Stimulated activated CD8-positive, alpha-beta memory T cell treated with anti-CD3 and anti-CD28 coated beads, Interleukin-7, amount 100 ng/mL, for 1 hour (primary cell): ENCODE results near the gene GCNT2.
"Not testable (repeated sequence)": the region's sequence is repeated elsewhere in the genome, so short reads cannot be mapped to it uniquely, and the experiment has no call there.

ENCODE experiments used
- DNase-seq, 2 donors: peaks; one replicate each; pipeline ENCODE4 v3.0.0-alpha.2; 2020; ENCODE audit warnings: low read depth in 2 of 2

The GCNT2 gene

GRCh38 chr6:10514049-10514780 is 6.9 kb upstream of the GCNT2 start:
- DNase-seq: no peak

DNA sequence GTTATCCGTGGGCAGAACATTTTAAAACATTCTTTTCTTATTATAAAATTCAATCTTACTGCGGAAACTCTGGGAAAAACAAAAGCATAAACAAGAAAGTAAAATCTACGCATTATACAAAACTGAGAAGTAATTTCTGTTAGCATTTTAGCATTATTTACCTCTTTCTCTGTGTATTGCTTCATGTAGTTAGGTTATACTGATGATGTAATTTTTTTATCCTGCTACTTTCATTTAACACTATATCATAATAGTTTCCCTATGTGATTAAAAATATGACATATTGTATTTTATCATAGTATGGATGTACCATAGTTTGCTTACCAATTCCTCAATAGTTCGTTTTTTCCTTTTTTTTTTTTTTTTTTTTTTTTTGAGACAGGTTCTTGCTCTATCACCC is 4.2 kb upstream of the GCNT2 start:
- no peak for DNase-seq

DNA sequence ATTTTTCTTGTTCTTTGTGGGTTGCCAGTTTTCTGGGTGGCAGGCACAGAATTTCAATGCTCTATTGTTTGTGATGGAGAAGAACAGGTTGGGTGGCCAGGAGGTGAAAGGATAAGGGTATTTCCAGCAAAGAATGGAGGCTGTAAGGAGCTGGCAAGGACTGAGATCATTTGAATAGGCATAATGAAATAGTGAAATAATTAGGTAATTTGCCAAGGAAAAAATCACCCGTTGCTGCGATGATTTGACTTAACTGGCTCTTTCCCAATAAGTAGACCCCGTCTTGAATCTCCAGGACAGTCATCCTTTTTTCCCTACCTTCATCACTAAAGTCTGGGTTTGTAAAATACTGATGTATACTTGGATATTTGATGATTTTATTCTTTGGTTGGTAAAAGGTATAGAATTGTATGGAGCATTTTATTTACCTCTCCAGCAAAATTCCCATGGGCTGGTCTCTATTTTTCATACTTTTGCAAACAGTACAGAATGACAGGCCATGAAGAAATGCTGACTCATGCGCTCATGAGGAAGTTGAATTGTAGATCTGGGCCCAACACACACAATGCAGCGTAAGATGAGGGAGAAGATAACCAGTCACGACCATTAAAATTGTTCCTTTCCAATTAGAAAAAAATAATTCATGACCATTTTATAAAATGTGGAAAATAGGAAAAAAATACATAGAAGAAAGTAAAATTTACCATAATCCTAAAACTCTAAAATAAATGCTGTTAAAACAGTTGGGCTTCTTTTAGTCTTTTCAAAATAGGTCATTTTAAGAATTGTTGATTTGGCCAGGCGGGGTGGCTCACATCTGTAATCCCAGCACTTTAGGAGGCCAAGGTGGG is 2.4 kb upstream of the GCNT2 start:
- no peak for DNase-seq

- DNase-seq: not testable (repeated sequence)
These were observed 1.8 kb upstream of the GCNT2 start for GRCh38 chr6:10519408-10519697.

DNA sequence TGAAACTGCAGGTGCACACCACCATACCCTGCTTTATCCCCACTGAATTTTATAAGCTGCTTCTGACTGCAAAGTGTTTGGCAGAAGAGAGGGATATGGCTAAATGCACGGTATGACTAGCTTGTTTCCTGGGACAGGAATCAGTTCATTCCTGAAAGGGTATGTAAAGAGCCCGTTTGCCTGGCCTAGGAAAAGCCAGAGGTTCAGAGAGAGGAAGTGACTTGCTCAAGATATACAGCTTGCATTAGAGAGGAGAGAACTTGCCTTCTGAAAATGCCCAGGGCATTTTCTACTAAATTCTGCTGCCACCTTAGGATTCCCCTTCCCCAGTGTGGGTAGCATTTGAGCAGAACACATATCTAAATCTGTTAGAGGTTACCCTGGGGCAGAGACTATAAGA is 683 bp upstream of the GCNT2 start:
- no peak for DNase-seq

DNA sequence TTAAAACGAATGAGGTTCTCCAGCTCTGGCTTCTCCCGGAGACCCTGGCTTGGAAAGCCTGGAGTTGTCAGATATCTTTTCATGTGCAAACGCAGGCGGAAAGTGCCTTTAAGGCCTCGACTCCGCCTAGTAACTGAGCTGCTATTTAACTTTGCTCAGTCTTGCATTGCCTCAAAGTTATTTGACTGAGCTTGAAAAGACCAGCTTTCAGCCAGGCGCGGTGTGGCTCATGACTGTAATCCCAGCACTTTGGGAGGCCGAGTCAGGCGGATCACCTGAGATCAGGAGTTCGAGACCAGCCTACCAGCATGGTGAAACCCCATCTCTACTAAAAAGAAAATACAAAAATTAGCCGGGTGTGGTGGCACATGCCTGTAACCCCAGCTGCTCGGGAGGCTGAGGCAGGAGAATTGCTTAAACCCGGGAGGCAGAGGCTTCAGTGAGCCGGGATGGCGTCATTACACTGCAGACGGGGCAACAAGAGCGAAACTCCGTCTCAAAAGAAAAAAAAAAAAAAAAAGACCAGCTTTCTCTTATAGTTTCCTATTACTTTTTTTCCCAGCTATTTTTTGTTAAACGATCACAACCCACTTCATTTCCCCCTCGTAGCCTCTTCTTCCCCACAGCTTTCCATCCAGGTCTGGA is 1.9 kb downstream of the GCNT2 start:
- no peak for DNase-seq

GRCh38 chr6:10526156-10526555 is 5.0 kb downstream of the GCNT2 start:
- DNase-seq: no peak

- no peak for DNase-seq
These were observed 7.2 kb downstream of the GCNT2 start for GRCh38 chr6:10528158-10528981.

GRCh38 chr6:10529231-10529801 is 8.2 kb downstream of the GCNT2 start:
- DNase-seq: no peak

DNA sequence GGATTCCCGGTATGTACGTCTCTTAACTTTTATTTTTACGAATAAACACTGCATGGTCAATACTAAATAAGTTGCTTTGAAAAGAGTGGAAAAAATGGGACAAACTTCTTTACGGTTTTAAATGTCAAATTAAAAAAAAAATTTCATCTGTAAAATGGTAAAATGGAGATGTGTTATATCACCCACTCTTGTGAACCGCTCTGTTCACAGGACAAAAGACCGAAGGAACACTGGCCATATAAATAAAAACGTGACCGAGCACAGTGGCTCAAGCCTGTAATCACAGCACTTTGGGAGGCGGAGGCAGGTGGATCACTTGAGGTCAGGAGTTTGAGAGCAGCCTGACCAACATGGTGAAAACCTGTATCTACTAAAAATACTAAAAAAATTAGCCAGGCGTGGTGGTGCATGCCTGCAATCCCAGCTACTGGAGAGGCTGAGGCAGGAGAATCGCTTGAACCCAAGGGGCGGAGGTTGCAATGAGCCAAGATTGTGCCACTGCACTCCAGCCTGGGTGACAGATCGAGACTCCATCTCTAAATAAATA is 8.8 kb downstream of the GCNT2 start:
- not testable (repeated sequence) for DNase-seq

GRCh38 chr6:10531503-10531902 is 10.4 kb downstream of the GCNT2 start:
- no peak for DNase-seq

- no peak for DNase-seq
These were observed 10.8 kb downstream of the GCNT2 start for GRCh38 chr6:10531942-10532341.

- no peak for DNase-seq
These were observed 11.2 kb downstream of the GCNT2 start for GRCh38 chr6:10532392-10532791.

- DNase-seq: no peak
These were observed 13.2 kb downstream of the GCNT2 start for GRCh38 chr6:10534419-10534762.

GRCh38 chr6:10535193-10535592 is 14.0 kb downstream of the GCNT2 start:
- DNase-seq: no peak

DNA sequence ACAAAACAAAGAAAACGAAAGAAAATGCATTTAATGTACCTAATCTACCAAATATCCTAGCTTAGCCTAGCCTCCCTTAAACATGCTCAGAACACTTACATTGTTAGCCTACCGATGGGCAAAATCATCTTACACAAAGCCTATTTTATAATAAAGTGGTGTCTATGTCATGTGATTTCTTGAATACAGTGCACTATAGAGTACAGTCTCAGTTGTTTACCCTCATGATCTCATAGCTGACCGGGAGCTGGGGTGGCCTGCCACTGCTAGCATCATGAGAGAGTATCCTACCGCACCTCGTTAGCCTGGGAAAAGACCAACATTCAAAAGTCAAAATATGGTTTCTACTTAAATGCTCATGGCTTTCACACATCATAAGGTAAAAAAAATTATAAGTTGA is 16.6 kb downstream of the GCNT2 start:
- no peak for DNase-seq

DNA sequence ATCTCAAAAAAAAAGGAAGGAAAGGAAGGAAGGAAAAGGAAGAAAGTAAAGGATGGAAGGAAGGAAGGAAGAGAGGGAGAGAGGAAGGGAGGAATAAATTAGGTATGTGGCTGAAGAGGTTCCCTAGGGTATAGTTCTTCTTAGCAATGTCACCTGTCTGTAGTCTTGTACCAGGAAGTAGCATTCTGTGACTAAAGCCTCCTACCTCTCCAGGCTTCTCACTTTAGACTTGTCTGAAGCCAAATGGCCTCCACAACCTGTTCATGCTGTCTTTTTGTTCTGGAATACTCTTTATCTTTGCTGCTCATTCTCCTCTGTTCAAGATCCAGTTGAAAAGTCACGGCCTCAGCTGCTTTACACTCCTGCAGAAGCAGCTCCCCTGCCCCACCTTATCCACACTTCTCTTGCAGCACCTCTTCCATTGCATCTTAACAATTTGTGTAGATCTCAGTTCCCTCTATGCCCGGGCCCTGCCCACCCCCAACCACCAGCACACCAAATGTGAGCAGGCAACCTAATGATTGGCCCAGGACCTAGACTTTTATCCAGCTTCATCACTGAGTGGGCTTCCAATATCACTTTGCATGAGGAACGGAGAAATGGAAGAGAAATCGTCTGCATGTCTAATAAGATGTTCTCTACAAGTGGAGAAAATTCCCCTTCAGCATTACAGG is 19.1 kb downstream of the GCNT2 start:
- no peak for DNase-seq

DNA sequence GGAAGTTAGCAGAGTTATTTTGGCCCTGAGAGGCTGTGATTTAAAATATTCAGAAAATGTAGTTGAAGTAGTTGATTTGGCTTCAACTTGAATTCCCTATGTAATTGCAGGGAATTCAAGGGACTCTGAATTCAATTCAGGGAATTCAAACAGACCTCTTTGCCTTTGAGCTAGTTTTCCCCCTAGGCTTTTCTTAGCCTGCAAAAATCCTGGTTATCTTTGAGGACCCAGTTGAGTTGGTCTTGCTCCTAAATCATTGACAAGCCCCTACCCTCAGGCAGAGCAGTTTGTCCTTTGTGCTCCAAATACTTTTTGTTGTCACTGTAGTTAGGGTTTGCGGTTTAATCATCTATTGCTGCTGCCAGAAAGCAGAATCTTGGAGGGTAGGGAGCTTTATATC is 20.4 kb downstream of the GCNT2 start:
- no peak for DNase-seq

DNA sequence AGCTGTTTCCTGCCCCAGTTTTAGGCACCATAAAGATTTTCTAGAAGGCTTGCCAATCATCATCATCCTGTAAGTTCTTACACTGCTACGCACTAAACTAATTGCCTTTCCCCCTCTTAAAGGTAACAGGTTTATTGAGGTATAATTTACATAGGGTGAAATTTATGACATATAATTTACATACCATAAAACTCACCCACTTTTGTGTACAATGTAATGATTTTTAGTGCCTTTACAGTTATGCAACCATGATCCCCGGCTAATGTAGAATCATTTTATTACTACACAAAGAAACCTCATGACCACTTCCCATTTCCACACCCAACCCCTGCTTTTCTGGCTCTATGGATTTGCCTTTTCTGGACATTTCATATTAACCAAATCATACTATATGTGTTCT is 21.1 kb downstream of the GCNT2 start:
- no peak for DNase-seq

DNA sequence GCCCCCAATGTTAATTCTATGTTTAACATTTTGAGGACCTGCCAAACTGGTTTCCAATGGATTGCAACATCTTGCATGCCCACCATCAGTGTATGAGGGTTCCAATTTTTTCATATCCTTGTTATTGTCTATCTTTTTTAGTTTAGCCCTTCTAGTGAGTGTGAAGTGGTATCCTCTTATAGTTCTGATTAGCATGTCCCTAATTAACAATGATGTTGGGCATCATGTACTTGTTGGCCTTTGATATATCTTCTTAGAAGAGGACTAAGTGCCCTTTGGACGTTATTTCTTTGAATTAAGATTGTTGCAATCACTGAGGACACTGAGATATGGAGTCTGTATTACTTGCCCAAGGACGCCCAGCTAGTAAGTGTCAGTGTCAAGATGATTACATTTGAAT is 22.3 kb downstream of the GCNT2 start:
- DNase-seq: no peak

GRCh38 chr6:10545482-10545881 is 24.3 kb downstream of the GCNT2 start:
- DNase-seq: no peak
